ENCODE data around the gene FLT4.
"Not testable (repeated sequence)": the region's sequence is repeated elsewhere in the genome, so short reads cannot be mapped to it uniquely, and the experiment has no call there.

FLT4 gene

GRCh38 chr5:180688330-180689070 is 39.1 kb upstream of the FLT4 start:
- H3K4me2 ChIP-seq (ENCODE audit: low read length): no peak overlapping the region
- no peaks in the 10 kb centered on the region for H3K79me2 ChIP-seq (ENCODE audit: low read length)
- no peaks in the 10 kb centered on the region for H3K4me1 ChIP-seq (ENCODE audit: low read length)
- H3K9me3 ChIP-seq (ENCODE audit: insufficient read depth, low read length): no peaks in the 10 kb centered on the region
- no peak overlapping the region for H2AFZ ChIP-seq (ENCODE audit: low read depth, low read length)
- H3K4me3 ChIP-seq (ENCODE audit: low read length): no peak overlapping the region
- no peaks in the 10 kb centered on the region for H3K36me3 ChIP-seq (replicated peaks; ENCODE audit: low read depth, low read length)
- no peaks in the 10 kb centered on the region for H4K20me1 ChIP-seq (ENCODE audit: insufficient read depth, low read length)
- H3K27me3 ChIP-seq (ENCODE audit: low read depth, low read length): peaks cover 27% of the 10 kb centered on the region
- TF ChIP-seq EZH2phosphoT487 (IDR thresholded peaks at IDR 0.05; ENCODE audit: low read depth) (no peak), CTCF (IDR thresholded peaks at IDR 0.05; ENCODE audit: low read depth, low read length) (no peak)
- H3K9ac ChIP-seq (ENCODE audit: low read length): no peak overlapping the region
- no peak overlapping the region for H3K27ac ChIP-seq (ENCODE audit: low read length)

DNA sequence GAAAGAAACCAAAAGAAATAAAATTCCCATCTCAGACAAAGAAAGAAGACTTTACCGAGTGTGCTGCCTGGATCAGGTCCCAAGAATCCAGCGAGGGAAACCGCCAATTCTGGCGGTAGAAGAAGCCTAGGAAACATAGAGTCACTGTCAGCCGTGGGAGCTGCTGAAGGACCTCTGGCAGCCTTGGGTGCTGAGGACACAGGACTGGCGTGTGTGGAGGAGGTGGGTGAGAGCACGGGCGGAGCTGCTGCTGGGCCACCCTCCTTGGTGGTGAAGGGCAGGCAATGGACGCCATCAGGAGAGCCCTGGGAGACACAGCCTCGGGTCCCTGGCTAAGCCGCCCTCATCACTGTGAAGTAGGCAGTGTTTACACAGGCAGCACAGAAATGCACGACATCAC is 37.4 kb upstream of the FLT4 start:
- not testable (repeated sequence) for H3K4me2 ChIP-seq (ENCODE audit: low read length); H2AFZ ChIP-seq (ENCODE audit: low read depth, low read length); H3K4me1 ChIP-seq (ENCODE audit: low read length); H3K9me3 ChIP-seq (ENCODE audit: insufficient read depth, low read length); H3K9ac ChIP-seq (ENCODE audit: low read length); H3K4me3 ChIP-seq (ENCODE audit: low read length); H3K79me2 ChIP-seq (ENCODE audit: low read length); H3K27ac ChIP-seq (ENCODE audit: low read length); H3K36me3 ChIP-seq (replicated peaks; ENCODE audit: low read depth, low read length); H4K20me1 ChIP-seq (ENCODE audit: insufficient read depth, low read length)
- peaks cover 23% of the 10 kb centered on the region for H3K27me3 ChIP-seq (ENCODE audit: low read depth, low read length)

GRCh38 chr5:180684623-180685161 is 35.3 kb upstream of the FLT4 start:
- Histone ChIP-seq H3K27ac (ENCODE audit: low read length) (no peak overlapping the region), H3K9me3 (ENCODE audit: insufficient read depth, low read length) (no peaks in the 10 kb centered on the region), H2AFZ (ENCODE audit: low read depth, low read length) (no peak overlapping the region), H4K20me1 (ENCODE audit: insufficient read depth, low read length) (no peaks in the 10 kb centered on the region), H3K9ac (ENCODE audit: low read length) (no peak overlapping the region), H3K79me2 (ENCODE audit: low read length) (no peaks in the 10 kb centered on the region), H3K36me3 (replicated peaks; ENCODE audit: low read depth, low read length) (no peaks in the 10 kb centered on the region), H3K27me3 (ENCODE audit: low read depth, low read length) (peaks cover 14% of the 10 kb centered on the region; the same call in 1 of the 2 replicates), H3K4me3 (ENCODE audit: low read length) (no peak overlapping the region), H3K4me2 (ENCODE audit: low read length) (no peak overlapping the region), H3K4me1 (ENCODE audit: low read length) (no peaks in the 10 kb centered on the region)
- TF ChIP-seq CTCF (IDR thresholded peaks at IDR 0.05; ENCODE audit: low read depth, low read length) (no peak), EZH2phosphoT487 (IDR thresholded peaks at IDR 0.05; ENCODE audit: low read depth) (no peak)

DNA sequence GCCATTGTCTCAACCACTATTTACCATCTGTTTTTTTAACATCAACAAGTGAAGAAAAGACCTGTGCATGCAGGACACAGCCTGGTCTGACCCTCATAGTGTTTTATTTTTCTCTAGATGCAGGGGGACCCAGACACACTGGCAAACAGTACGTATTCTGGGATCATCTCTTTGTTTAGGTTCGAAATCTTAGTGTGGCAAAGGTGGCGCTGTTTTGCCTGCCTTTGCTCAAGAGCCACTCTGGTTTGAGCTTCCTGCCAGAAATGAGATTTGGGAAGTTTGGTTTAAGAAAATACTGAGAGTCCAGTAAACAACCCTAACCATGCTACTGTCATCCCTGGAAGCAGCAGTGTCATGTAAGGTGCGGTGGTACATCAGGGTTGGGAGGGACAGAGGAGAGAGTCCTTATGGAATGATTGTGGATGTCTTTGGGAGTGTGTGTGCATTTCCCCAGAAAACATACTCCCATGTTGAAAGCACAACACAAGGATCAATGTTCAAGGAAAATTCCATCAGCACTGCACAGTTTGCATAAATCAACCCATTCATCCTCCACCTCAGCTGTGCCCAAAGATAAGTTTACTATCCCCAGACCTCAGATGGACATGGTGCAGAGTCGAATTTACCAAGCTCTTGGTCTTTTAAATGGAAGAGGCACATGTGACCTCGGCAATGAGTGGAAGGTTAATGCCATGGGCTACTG is 34.0 kb upstream of the FLT4 start:
- Histone ChIP-seq H4K20me1 (ENCODE audit: insufficient read depth, low read length) (no peaks in the 10 kb centered on the region), H3K4me2 (ENCODE audit: low read length) (no peak overlapping the region), H3K27me3 (ENCODE audit: low read depth, low read length) (peaks cover 13% of the 10 kb centered on the region; the same call in 1 of the 2 replicates), H3K4me1 (ENCODE audit: low read length) (no peaks in the 10 kb centered on the region), H3K79me2 (ENCODE audit: low read length) (no peaks in the 10 kb centered on the region), H3K27ac (ENCODE audit: low read length) (no peak overlapping the region), H3K36me3 (replicated peaks; ENCODE audit: low read depth, low read length) (no peaks in the 10 kb centered on the region), H2AFZ (ENCODE audit: low read depth, low read length) (no peak overlapping the region), H3K9me3 (ENCODE audit: insufficient read depth, low read length) (no peaks in the 10 kb centered on the region), H3K9ac (ENCODE audit: low read length) (no peak overlapping the region), H3K4me3 (ENCODE audit: low read length) (no peak overlapping the region)
- no peak for TF ChIP-seq EZH2phosphoT487 (IDR thresholded peaks at IDR 0.05; ENCODE audit: low read depth)
- TF ChIP-seq CTCF (IDR thresholded peaks at IDR 0.05; ENCODE audit: low read depth, low read length): no peak
